Activated CD4-positive, alpha-beta memory T cell treated with anti-CD3 and anti-CD28 coated beads, Interleukin-2, amount 10 ng/mL, durations not matched to agents 7 days and 5 days (primary cell): ENCODE results near the gene BMP7. TPM values are rescaled to one million over a fixed set of nuclear protein-coding genes. Genes with fewer than 3 reads are reported as not detected.
"Not testable (repeated sequence)": the region's sequence is repeated elsewhere in the genome, so short reads cannot be mapped to it uniquely, and the experiment has no call there.

Experiments
- CTCF ChIA-PET: fragments of 350-600 bp; sonication (Branson Sonifier 250); formaldehyde crosslinking; loops from one replicate; lab custom pipeline; 2021; ENCODE audit warnings: antibody characterized with exemption, inconsistent platforms; lab: Charles Lee
- POLR2A ChIA-PET: fragments of 350-600 bp; sonication (Branson Sonifier 250); formaldehyde crosslinking; loops from one replicate; lab custom pipeline; 2021; ENCODE audit warnings: antibody characterized with exemption; lab: Charles Lee
- DNase-seq: peaks from one replicate; pipeline ENCODE4 v3.0.0-alpha.2; 2020
- H3K27ac Mint-ChIP-seq: one replicate; pipeline ENCODE4 v1.8.0; 2021; ENCODE audit warnings: mild to moderate bottlenecking, mixed read lengths
- H3K27me3 Mint-ChIP-seq: one replicate; pipeline ENCODE4 v1.8.0; 2021; ENCODE audit warnings: mixed read lengths
- H3K36me3 Mint-ChIP-seq: one replicate; pipeline ENCODE4 v1.8.0; 2021; ENCODE audit warnings: low read depth, mixed read lengths
- H3K4me1 Mint-ChIP-seq: one replicate; pipeline ENCODE4 v1.8.0; 2021; ENCODE audit warnings: mixed read lengths
- H3K4me3 Mint-ChIP-seq: one replicate; pipeline ENCODE4 v1.8.0; 2021; ENCODE audit warnings: mild to moderate bottlenecking, mixed read lengths
- H3K9me3 Mint-ChIP-seq: one replicate; pipeline ENCODE4 v1.8.0; 2021; ENCODE audit warnings: mixed read lengths
- total RNA-seq, 2 experiments: library from RNA; stranded (reverse); gene quantifications; one replicate each; pipeline ENCODE4 v1.2.3, GENCODE V29; 2021

BMP7 gene
- total RNA-seq, 2 experiments from 2014 or later, result not detected

GRCh38 chr20:57247292-57247965 is 19.0 kb downstream of the BMP7 start:
- Mint-ChIP-seq H3K4me3 (no peak overlapping the region), H3K27ac (no peak overlapping the region), H3K27me3 (peaks cover 3% of the 10 kb centered on the region), H3K4me1 (peaks cover 9% of the 10 kb centered on the region), H3K9me3 (no peaks in the 10 kb centered on the region), H3K36me3 (no peaks in the 10 kb centered on the region)
- DNase-seq, result no peak
- POLR2A ChIA-PET, result no interaction called here
- CTCF ChIA-PET, result interaction anchor here (0.5 to 1.2 kb wide), 4 partner anchors 83 to 842 kb away, joined by 3 to 4 read pairs (median 3); partner anchors contain the start of gene SPO11

GRCh38 chr20:57245997-57246396 is 20.4 kb downstream of the BMP7 start:
- H3K4me3 Mint-ChIP-seq, result no peak overlapping the region
- POLR2A ChIA-PET, result no interaction called here
- DNase-seq, result no peak
- H3K36me3 Mint-ChIP-seq, result no peaks in the 10 kb centered on the region
- no peaks in the 10 kb centered on the region for H3K9me3 Mint-ChIP-seq
- H3K27ac Mint-ChIP-seq, result no peak overlapping the region
- peaks cover 5% of the 10 kb centered on the region for H3K4me1 Mint-ChIP-seq
- no peaks in the 10 kb centered on the region for H3K27me3 Mint-ChIP-seq
- CTCF ChIA-PET, result no interaction called here

GRCh38 chr20:57244627-57245214 is 21.7 kb downstream of the BMP7 start:
- H3K27ac Mint-ChIP-seq, result no peak overlapping the region

GRCh38 chr20:57244221-57244585 is 22.2 kb downstream of the BMP7 start:
- Mint-ChIP-seq H3K4me1 (no peaks in the 10 kb centered on the region), H3K27me3 (peaks cover 4% of the 10 kb centered on the region), H3K9me3 (no peaks in the 10 kb centered on the region), H3K27ac (no peak overlapping the region), H3K4me3 (no peak overlapping the region), H3K36me3 (no peaks in the 10 kb centered on the region)
- CTCF ChIA-PET, result no interaction called here
- POLR2A ChIA-PET, result no interaction called here
- no peak for DNase-seq

More at GRCh38 chr20:57244627-57245214, 21.7 kb downstream of the BMP7 start:
- POLR2A ChIA-PET, result no interaction called here
- DNase-seq, result no peak
- CTCF ChIA-PET, result no interaction called here
- Mint-ChIP-seq H3K36me3 (no peaks in the 10 kb centered on the region), H3K27me3 (peaks cover 4% of the 10 kb centered on the region), H3K4me1 (no peaks in the 10 kb centered on the region), H3K4me3 (no peak overlapping the region), H3K9me3 (no peaks in the 10 kb centered on the region)

- Mint-ChIP-seq H3K4me1 (no peaks in the 10 kb centered on the region), H3K27ac (no peak overlapping the region), H3K36me3 (no peaks in the 10 kb centered on the region), H3K9me3 (no peaks in the 10 kb centered on the region), H3K27me3 (peaks cover 4% of the 10 kb centered on the region), H3K4me3 (no peak overlapping the region)
- CTCF ChIA-PET, result no interaction called here
- DNase-seq, result no peak
- POLR2A ChIA-PET, result no interaction called here
Measured at GRCh38 chr20:57243480-57244220, 22.8 kb downstream of the BMP7 start.

- H3K4me3 Mint-ChIP-seq, result no peak overlapping the region
- CTCF ChIA-PET, result no interaction called here
- no peaks in the 10 kb centered on the region for H3K9me3 Mint-ChIP-seq
- no peak for DNase-seq
- H3K27me3 Mint-ChIP-seq, result peaks cover 8% of the 10 kb centered on the region
- POLR2A ChIA-PET, result no interaction called here
- H3K36me3 Mint-ChIP-seq, result no peaks in the 10 kb centered on the region
- H3K4me1 Mint-ChIP-seq, result no peaks in the 10 kb centered on the region
- H3K27ac Mint-ChIP-seq, result no peak overlapping the region
Measured at GRCh38 chr20:57242414-57242813, 24.0 kb downstream of the BMP7 start.

GRCh38 chr20:57241363-57241991 is 25.0 kb downstream of the BMP7 start:
- DNase-seq, result no peak
- Mint-ChIP-seq H3K9me3 (no peaks in the 10 kb centered on the region), H3K36me3 (no peaks in the 10 kb centered on the region), H3K4me1 (no peaks in the 10 kb centered on the region), H3K4me3 (no peak overlapping the region), H3K27ac (no peak overlapping the region), H3K27me3 (peaks cover 10% of the 10 kb centered on the region)
- POLR2A ChIA-PET, result no interaction called here
- CTCF ChIA-PET, result no interaction called here

GRCh38 chr20:57240581-57241362 is 25.7 kb downstream of the BMP7 start:
- POLR2A ChIA-PET, result no interaction called here

GRCh38 chr20:57239725-57240124 is 26.7 kb downstream of the BMP7 start:
- peaks cover 27% of the 10 kb centered on the region for H3K27me3 Mint-ChIP-seq
- H3K4me3 Mint-ChIP-seq, H3K9me3 Mint-ChIP-seq, POLR2A ChIA-PET, H3K27ac Mint-ChIP-seq, H3K36me3 Mint-ChIP-seq, DNase-seq, H3K4me1 Mint-ChIP-seq, CTCF ChIA-PET: not testable (repeated sequence)

More at GRCh38 chr20:57240581-57241362, 25.7 kb downstream of the BMP7 start:
- H3K4me3 Mint-ChIP-seq, result no peak overlapping the region
- no peak for DNase-seq
- peaks cover 17% of the 10 kb centered on the region for H3K27me3 Mint-ChIP-seq
- CTCF ChIA-PET, result no interaction called here
- H3K4me1 Mint-ChIP-seq, result no peaks in the 10 kb centered on the region
- no peak overlapping the region for H3K27ac Mint-ChIP-seq
- H3K9me3 Mint-ChIP-seq, result no peaks in the 10 kb centered on the region
- no peaks in the 10 kb centered on the region for H3K36me3 Mint-ChIP-seq

GRCh38 chr20:57239324-57239723 is 27.1 kb downstream of the BMP7 start:
- H3K36me3 Mint-ChIP-seq, CTCF ChIA-PET, H3K4me3 Mint-ChIP-seq, H3K9me3 Mint-ChIP-seq, POLR2A ChIA-PET, DNase-seq, H3K4me1 Mint-ChIP-seq, H3K27ac Mint-ChIP-seq: not testable (repeated sequence)
- peaks cover 30% of the 10 kb centered on the region for H3K27me3 Mint-ChIP-seq

GRCh38 chr20:57238089-57238488 is 28.4 kb downstream of the BMP7 start:
- DNase-seq, result no peak
- POLR2A ChIA-PET, result no interaction called here
- Mint-ChIP-seq H3K4me1 (no peaks in the 10 kb centered on the region), H3K27me3 (peaks cover 31% of the 10 kb centered on the region), H3K9me3 (no peaks in the 10 kb centered on the region), H3K36me3 (no peaks in the 10 kb centered on the region), H3K27ac (no peak overlapping the region), H3K4me3 (no peak overlapping the region)
- CTCF ChIA-PET, result no interaction called here

GRCh38 chr20:57237585-57237953 is 28.9 kb downstream of the BMP7 start:
- POLR2A ChIA-PET, result no interaction called here

More at GRCh38 chr20:57237585-57237953, 28.9 kb downstream of the BMP7 start:
- Mint-ChIP-seq H3K9me3 (no peaks in the 10 kb centered on the region), H3K27ac (no peak overlapping the region), H3K4me1 (no peaks in the 10 kb centered on the region), H3K36me3 (no peaks in the 10 kb centered on the region), H3K4me3 (no peak overlapping the region), H3K27me3 (peaks cover 31% of the 10 kb centered on the region)
- CTCF ChIA-PET, result no interaction called here
- DNase-seq, result no peak
